ENCODE measurements around the gene NAA38. TPM values are rescaled to one million over a fixed set of nuclear protein-coding genes. Genes with fewer than 3 reads are reported as not detected.

Gene NAA38
- total and polyA plus RNA-seq, 10 donors: 51.0 to 185 (median 65.6) TPM

- no peaks in the 10 kb centered on the region for H3K9me3 ChIP-seq
- no peaks in the 10 kb centered on the region for H3K36me3 ChIP-seq
- intact Hi-C loops (cut with DNase I; ENCODE audit: low total_unique reads): no loop called here
- peak; percentile 85 for DNase-seq
- WGBS, 5 donors: 47 to 57% (median 55%) methylated on average over 15 to 19 of the region's 19 CpGs
- no peak for TF ChIP-seq POLR2A (IDR thresholded peaks at IDR 0.05)
- no peak for TF ChIP-seq CTCF (IDR thresholded peaks at IDR 0.05 in 8 of 11, conservative IDR thresholded peaks at IDR 0.05 in 3 of 11)
- no peak for TF ChIP-seq POLR2AphosphoS5 (IDR thresholded peaks at IDR 0.05)
- H3K4me1 ChIP-seq: peaks cover 21 to 49% (median 30%) of the 10 kb centered on the region in 6 donors
- H3K27ac ChIP-seq: peak overlapping the region; percentile 88 to 100 (median 95)
- peak overlapping the region; percentile 72 to 86 (median 83) for H3K4me3 ChIP-seq
- peaks cover 0 to 6% (median 0%) of the 10 kb centered on the region in 7 donors for H3K27me3 ChIP-seq (replicated peaks in 1 of 7)
These were observed 24.2 kb downstream of the NAA38 start for GRCh38 chr17:7833011-7833794.

- WGBS, 5 donors: 82 to 96% (median 91%) methylated on average over 10 of the region's 10 CpGs
- DNase-seq: peak; percentile 79
- H3K27ac ChIP-seq: no peak overlapping the region
- no peaks in the 10 kb centered on the region for H3K9me3 ChIP-seq
- no peak overlapping the region for H3K4me3 ChIP-seq
- no peak for TF ChIP-seq POLR2AphosphoS5 (IDR thresholded peaks at IDR 0.05)
- no peak for TF ChIP-seq POLR2A (IDR thresholded peaks at IDR 0.05)
- no peak for TF ChIP-seq CTCF (IDR thresholded peaks at IDR 0.05 in 8 of 11, conservative IDR thresholded peaks at IDR 0.05 in 3 of 11)
- peaks cover 17 to 42% (median 25%) of the 10 kb centered on the region in 6 donors for H3K4me1 ChIP-seq
- H3K36me3 ChIP-seq: no peaks in the 10 kb centered on the region
- peaks cover 0 to 6% (median 0%) of the 10 kb centered on the region in 7 donors for H3K27me3 ChIP-seq (replicated peaks in 1 of 7)
- intact Hi-C loops (cut with DNase I; ENCODE audit: low total_unique reads): no loop called here
These were observed 24.9 kb downstream of the NAA38 start for GRCh38 chr17:7832431-7832830.

GRCh38 chr17:7831233-7831632 is 26.1 kb downstream of the NAA38 start:
- Histone ChIP-seq H3K9me3 (no peaks in the 10 kb centered on the region), H3K36me3 (no peaks in the 10 kb centered on the region), H3K4me1 (peaks cover 5 to 30% (median 13%) of the 10 kb centered on the region in 6 donors), H3K27me3 (replicated peaks in 1 of 7) (peaks cover 0 to 6% (median 0%) of the 10 kb centered on the region in 7 donors), H3K4me3 (no peak overlapping the region), H3K27ac (no peak overlapping the region)
- DNase-seq: peak; percentile 47
- TF ChIP-seq POLR2A (IDR thresholded peaks at IDR 0.05) (no peak), POLR2AphosphoS5 (IDR thresholded peaks at IDR 0.05) (no peak), CTCF (IDR thresholded peaks at IDR 0.05 in 8 of 11, conservative IDR thresholded peaks at IDR 0.05 in 3 of 11) (no peak)
- WGBS, 5 donors: 78 to 86% (median 84%) methylated on average over 7 of the region's 7 CpGs
- intact Hi-C loops (cut with DNase I; ENCODE audit: low total_unique reads): no loop called here

- Histone ChIP-seq H3K9me3 (no peaks in the 10 kb centered on the region), H3K27me3 (replicated peaks in 1 of 7) (peaks cover 0 to 6% (median 0%) of the 10 kb centered on the region in 7 donors), H3K36me3 (no peaks in the 10 kb centered on the region), H3K4me1 (peaks cover 4 to 23% (median 8%) of the 10 kb centered on the region in 6 donors), H3K27ac (no peak overlapping the region), H3K4me3 (no peak overlapping the region)
- TF ChIP-seq POLR2A (IDR thresholded peaks at IDR 0.05): no peak
- no peak for TF ChIP-seq CTCF (IDR thresholded peaks at IDR 0.05 in 8 of 11, conservative IDR thresholded peaks at IDR 0.05 in 3 of 11)
- TF ChIP-seq POLR2AphosphoS5 (IDR thresholded peaks at IDR 0.05): no peak
- peak; percentile 51 for DNase-seq
- WGBS, 5 donors: 82 to 97% (median 92%) methylated on average over 8 of the region's 8 CpGs
- intact Hi-C loops (cut with DNase I; ENCODE audit: low total_unique reads): no loop called here
These were observed 26.7 kb downstream of the NAA38 start for GRCh38 chr17:7830616-7831015.
